NCI-H510A (cell line): ENCODE measurements around the gene SLC9A8.

Experiments
- DNase-seq: peaks from one replicate; lab custom pipeline; 2025; lab: John Stamatoyannopoulos, UW

SLC9A8 gene

GRCh38 chr20:49915380-49916145 is 102.9 kb downstream of the SLC9A8 start, which contains the start of gene SPATA2:
TSS of gene SPATA2 (minus strand) at chr20:49915529. CDS start at chr20:49908490, 7,039 bp downstream.
- DNase-seq = peak; percentile 94

GRCh38 chr20:49916146-49917002 is 103.7 kb downstream of the SLC9A8 start:
- no peak for DNase-seq

GRCh38 chr20:49918446-49918845 is 105.8 kb downstream of the SLC9A8 start:
- no peak for DNase-seq

- DNase-seq = no peak
Measured at GRCh38 chr20:49919009-49919408, 106.4 kb downstream of the SLC9A8 start.

- no peak for DNase-seq
Measured at GRCh38 chr20:49919461-49919860, 106.8 kb downstream of the SLC9A8 start.

- no peak for DNase-seq
Measured at GRCh38 chr20:49924247-49924646, 111.6 kb downstream of the SLC9A8 start.

- no peak for DNase-seq
Measured at GRCh38 chr20:49925901-49926454, 113.3 kb downstream of the SLC9A8 start.

GRCh38 chr20:49928411-49929141 is 115.9 kb downstream of the SLC9A8 start:
- peak; percentile 58 for DNase-seq

GRCh38 chr20:49929142-49929494 is 116.5 kb downstream of the SLC9A8 start:
- no peak for DNase-seq

GRCh38 chr20:49935746-49936152 is 123.1 kb downstream of the SLC9A8 start:
- DNase-seq = no peak

- DNase-seq = peak; percentile 81
Measured at GRCh38 chr20:49936153-49937026, 123.8 kb downstream of the SLC9A8 start, which contains the start of gene RNF114. TSS of gene RNF114 (plus strand) at chr20:49936397. CDS start at chr20:49936413, 16 bp downstream.

- no peak for DNase-seq
Measured at GRCh38 chr20:49937027-49937929, 124.7 kb downstream of the SLC9A8 start.

- no peak for DNase-seq
Measured at GRCh38 chr20:49938173-49939163, 125.8 kb downstream of the SLC9A8 start.

- DNase-seq = no peak
Measured at GRCh38 chr20:49941456-49941855, 128.8 kb downstream of the SLC9A8 start.
